Ectodermal cell (in vitro differentiated cells): ENCODE measurements around the gene CEMIP2.

ENCODE experiments used
- H3K27ac ChIP-seq: 2 replicates; pipeline ENCODE4 v1.7.0; 2013; ENCODE audit warnings: mild to moderate bottlenecking, low read depth, low read length; ENCODE audit not compliant: insufficient read depth, poor library complexity, severe bottlenecking
- H3K27me3 ChIP-seq: 2 replicates; pipeline ENCODE4 v1.7.0; 2013; ENCODE audit warnings: mild to moderate bottlenecking, low read length; ENCODE audit not compliant: insufficient read depth, control insufficient read depth, poor library complexity, severe bottlenecking
- H3K36me3 ChIP-seq: one replicate; pipeline ENCODE4 v1.7.0; 2013; ENCODE audit warnings: low read length; ENCODE audit not compliant: control insufficient read depth, insufficient read depth
- H3K4me1 ChIP-seq: one replicate; pipeline ENCODE4 v1.7.0; 2013; ENCODE audit warnings: low read length; ENCODE audit not compliant: control insufficient read depth, insufficient read depth
- H3K4me3 ChIP-seq: 2 replicates; pipeline ENCODE4 v1.7.0; 2013; ENCODE audit warnings: low read depth, low read length, control low read depth; ENCODE audit not compliant: insufficient read depth
- H3K9me3 ChIP-seq: 2 replicates; pipeline ENCODE4 v1.7.0; 2013; ENCODE audit warnings: mild to moderate bottlenecking, low read length, moderate library complexity; ENCODE audit not compliant: control insufficient read depth
- WGBS, 2 experiments: methylation state at CpG; one replicate each; pipeline ENCODE4 v1.1.7; 2013; ENCODE audit warnings: missing lambda C conversion rate in 2 of 2; 5-methylcytosine and 5-hydroxymethylcytosine counted together

CEMIP2 gene

GRCh38 chr9:71719088-71719487 lies 49.2 kb downstream of the CEMIP2 start:
- 91 to 95% methylated on average over 3 of the region's 3 CpGs for WGBS, 2 experiments
- Histone ChIP-seq H3K36me3 (peaks cover 22% of the 10 kb centered on the region), H3K4me1 (no peaks in the 10 kb centered on the region), H3K4me3 (no peak overlapping the region), H3K9me3 (no peaks in the 10 kb centered on the region), H3K27me3 (no peaks in the 10 kb centered on the region), H3K27ac (no peak overlapping the region)

GRCh38 chr9:71716138-71716909 lies 52.0 kb downstream of the CEMIP2 start:
- Histone ChIP-seq H3K4me1 (no peaks in the 10 kb centered on the region), H3K27ac (no peak overlapping the region), H3K9me3 (no peaks in the 10 kb centered on the region), H3K27me3 (no peaks in the 10 kb centered on the region), H3K36me3 (peaks cover 28% of the 10 kb centered on the region), H3K4me3 (no peak overlapping the region)
- 94 to 97% methylated on average over 2 of the region's 2 CpGs for WGBS, 2 experiments

GRCh38 chr9:71710856-71711255 lies 57.5 kb downstream of the CEMIP2 start:
- Histone ChIP-seq H3K36me3 (peaks cover 57% of the 10 kb centered on the region), H3K4me1 (no peaks in the 10 kb centered on the region), H3K4me3 (no peak overlapping the region)

GRCh38 chr9:71710201-71710600 lies 58.1 kb downstream of the CEMIP2 start:
- Histone ChIP-seq H3K4me1 (no peaks in the 10 kb centered on the region), H3K4me3 (no peak overlapping the region), H3K36me3 (peaks cover 57% of the 10 kb centered on the region), H3K9me3 (no peaks in the 10 kb centered on the region), H3K27me3 (no peaks in the 10 kb centered on the region), H3K27ac (no peak overlapping the region)
- WGBS, 2 experiments: 94 to 98% methylated on average over 4 to 5 of the region's 5 CpGs

More at GRCh38 chr9:71710856-71711255, 57.5 kb downstream of the CEMIP2 start:
- Histone ChIP-seq H3K9me3 (no peaks in the 10 kb centered on the region), H3K27me3 (no peaks in the 10 kb centered on the region), H3K27ac (no peak overlapping the region)

- no peaks in the 10 kb centered on the region for H3K4me1 ChIP-seq
- H3K27ac ChIP-seq: no peak overlapping the region
- no peak overlapping the region for H3K4me3 ChIP-seq
- no peaks in the 10 kb centered on the region for H3K9me3 ChIP-seq
- H3K36me3 ChIP-seq: peaks cover 61% of the 10 kb centered on the region
- WGBS, 2 experiments: no CpG with 5 or more reads among the region's 1 CpG
- no peaks in the 10 kb centered on the region for H3K27me3 ChIP-seq
These were observed 58.9 kb downstream of the CEMIP2 start for GRCh38 chr9:71709384-71709783.

GRCh38 chr9:71706176-71706575 lies 62.1 kb downstream of the CEMIP2 start:
- Histone ChIP-seq H3K27me3 (no peaks in the 10 kb centered on the region), H3K4me3 (no peak overlapping the region), H3K27ac (no peak overlapping the region), H3K36me3 (peaks cover 61% of the 10 kb centered on the region), H3K4me1 (no peaks in the 10 kb centered on the region), H3K9me3 (no peaks in the 10 kb centered on the region)
- 100% methylated on average over 1 of the region's 1 CpG; no CpG with 5 or more reads in 1 of the 2 experiments for WGBS, 2 experiments

GRCh38 chr9:71704796-71705195 lies 63.5 kb downstream of the CEMIP2 start:
- Histone ChIP-seq H3K27me3 (no peaks in the 10 kb centered on the region), H3K4me3 (no peak overlapping the region), H3K27ac (no peak overlapping the region), H3K36me3 (peaks cover 55% of the 10 kb centered on the region), H3K4me1 (no peaks in the 10 kb centered on the region), H3K9me3 (no peaks in the 10 kb centered on the region)
- WGBS, 2 experiments: 95 to 100% methylated on average over 1 of the region's 1 CpG

GRCh38 chr9:71703172-71703872 lies 65.0 kb downstream of the CEMIP2 start:
- Histone ChIP-seq H3K36me3 (peaks cover 51% of the 10 kb centered on the region), H3K27me3 (no peaks in the 10 kb centered on the region), H3K4me1 (no peaks in the 10 kb centered on the region), H3K9me3 (no peaks in the 10 kb centered on the region), H3K27ac (no peak overlapping the region), H3K4me3 (no peak overlapping the region)
- 96% methylated on average over 6 of the region's 6 CpGs for WGBS, 2 experiments

GRCh38 chr9:71697882-71698281 lies 70.4 kb downstream of the CEMIP2 start:
- 96 to 99% methylated on average over 4 of the region's 4 CpGs for WGBS, 2 experiments
- Histone ChIP-seq H3K9me3 (no peaks in the 10 kb centered on the region), H3K27ac (no peak overlapping the region), H3K27me3 (no peaks in the 10 kb centered on the region), H3K36me3 (peaks cover 46% of the 10 kb centered on the region), H3K4me3 (no peak overlapping the region), H3K4me1 (no peaks in the 10 kb centered on the region)

- Histone ChIP-seq H3K4me3 (no peak overlapping the region), H3K36me3 (peaks cover 41% of the 10 kb centered on the region), H3K27me3 (no peaks in the 10 kb centered on the region), H3K4me1 (no peaks in the 10 kb centered on the region), H3K9me3 (no peaks in the 10 kb centered on the region), H3K27ac (no peak overlapping the region)
- WGBS, 2 experiments: 95 to 97% methylated on average over 4 of the region's 4 CpGs
These were observed 74.0 kb downstream of the CEMIP2 start for GRCh38 chr9:71694332-71694731.
